H9 (cell line): ENCODE measurements around the gene ASB18. TPM values are rescaled to one million over a fixed set of nuclear protein-coding genes. Genes with fewer than 3 reads are reported as not detected.
A peak's percentile ranks its signal among the peaks of the same experiment; 100 is the strongest.

Experiments
- DNase-seq: peaks from one replicate; pipeline ENCODE4 v3.0.0-alpha.2; 2017
- H2AFZ ChIP-seq: one replicate; pipeline ENCODE4 v1.6.1; 2013; ENCODE audit warnings: mild to moderate bottlenecking, low read length, control low read depth, moderate library complexity
- H2AK5ac ChIP-seq: 2 replicates; pipeline ENCODE4 v1.6.1; 2013; ENCODE audit warnings: low read length, control low read depth, mixed read lengths; ENCODE audit not compliant: insufficient read length
- H2BK120ac ChIP-seq: one replicate; pipeline ENCODE4 v1.6.1; 2013; ENCODE audit warnings: low read depth, mild to moderate bottlenecking, low read length, control low read depth, inconsistent platforms; ENCODE audit not compliant: poor library complexity, severe bottlenecking
- H2BK12ac ChIP-seq: 2 replicates; pipeline ENCODE4 v1.6.1; 2013; ENCODE audit warnings: low read length, control low read depth, mixed read lengths, low read depth; ENCODE audit not compliant: insufficient read length
- H2BK15ac ChIP-seq: 2 replicates; pipeline ENCODE4 v1.6.1; 2013; ENCODE audit warnings: low read depth, low read length, control low read depth
- H2BK20ac ChIP-seq: one replicate; pipeline ENCODE4 v1.6.1; 2013; ENCODE audit warnings: low read depth, mild to moderate bottlenecking, low read length, control low read depth, inconsistent platforms; ENCODE audit not compliant: poor library complexity, severe bottlenecking
- H2BK5ac ChIP-seq: 2 replicates; pipeline ENCODE4 v1.6.1; 2013; ENCODE audit warnings: low read length, control low read depth, mixed read lengths; ENCODE audit not compliant: insufficient read length
- H3K14ac ChIP-seq: 2 replicates; pipeline ENCODE4 v1.6.1; 2013; ENCODE audit warnings: low read length, control low read depth; ENCODE audit not compliant: insufficient read depth
- H3K18ac ChIP-seq: 2 replicates; pipeline ENCODE4 v1.6.1; 2013; ENCODE audit warnings: low read depth, mild to moderate bottlenecking, mixed read lengths, low read length, control low read depth; ENCODE audit not compliant: insufficient read length
- H3K23ac ChIP-seq: 2 replicates; pipeline ENCODE4 v1.6.1; 2013; ENCODE audit warnings: low read length, control low read depth, mixed read lengths, low read depth; ENCODE audit not compliant: insufficient read length
- H3K23me2 ChIP-seq: 2 replicates; pipeline ENCODE4 v1.6.1; 2013; ENCODE audit warnings: low read depth, mild to moderate bottlenecking, mixed read lengths, low read length, control low read depth; ENCODE audit not compliant: insufficient read length, poor library complexity, severe bottlenecking
- H3K27ac ChIP-seq: 2 replicates; pipeline ENCODE4 v1.5.1; 2013; ENCODE audit warnings: low read length, control low read depth, mixed read lengths, low read depth; ENCODE audit not compliant: insufficient read length
- H3K27me3 ChIP-seq: 2 replicates; pipeline ENCODE4 v1.6.1; 2013; ENCODE audit warnings: low read length, control low read depth, inconsistent platforms; ENCODE audit not compliant: insufficient read depth
- H3K4ac ChIP-seq: 2 replicates; pipeline ENCODE4 v1.6.1; 2013; ENCODE audit warnings: low read depth, mild to moderate bottlenecking, control low read depth, inconsistent platforms, low read length, moderate library complexity
- H3K4me1 ChIP-seq: 2 replicates; pipeline ENCODE4 v1.6.1; 2013; ENCODE audit warnings: low read length, control low read depth, inconsistent platforms; ENCODE audit not compliant: insufficient read depth
- H3K4me2 ChIP-seq: 2 replicates; pipeline ENCODE4 v1.6.1; 2013; ENCODE audit warnings: low read length, control low read depth, mixed read lengths; ENCODE audit not compliant: insufficient read length, insufficient read depth
- H3K56ac ChIP-seq: 2 replicates; pipeline ENCODE4 v1.6.1; 2013; ENCODE audit warnings: low read depth, mild to moderate bottlenecking, mixed read lengths, low read length, control low read depth; ENCODE audit not compliant: insufficient read length
- H3K79me1 ChIP-seq: 2 replicates; pipeline ENCODE4 v1.6.1; 2013; ENCODE audit warnings: low read depth, mild to moderate bottlenecking, moderate library complexity, low read length, control low read depth, inconsistent platforms; ENCODE audit not compliant: insufficient read depth, poor library complexity, severe bottlenecking
- H3K79me2 ChIP-seq: 2 replicates; pipeline ENCODE4 v1.6.1; 2013; ENCODE audit warnings: low read length, control low read depth, inconsistent platforms; ENCODE audit not compliant: insufficient read depth
- H3K9ac ChIP-seq: 2 replicates; pipeline ENCODE4 v1.6.1; 2013; ENCODE audit warnings: low read length, control low read depth, mixed read lengths; ENCODE audit not compliant: insufficient read length; ENCODE audit errors: extremely low read depth
- H3K9me3 ChIP-seq: one replicate; pipeline ENCODE4 v1.6.1; 2013; ENCODE audit warnings: low read depth, low read length, inconsistent platforms; ENCODE audit not compliant: control insufficient read depth
- H3T11ph ChIP-seq: one replicate; pipeline ENCODE4 v1.6.1; 2013; ENCODE audit warnings: mild to moderate bottlenecking, low read length, control low read depth, inconsistent platforms
- H4K20me1 ChIP-seq: one replicate; pipeline ENCODE4 v1.6.1; 2013; ENCODE audit not compliant: control insufficient read depth, insufficient read length, insufficient read depth
- H4K5ac ChIP-seq: 2 replicates; pipeline ENCODE4 v1.6.1; 2013; ENCODE audit warnings: low read depth, mild to moderate bottlenecking, mixed read lengths, low read length, control low read depth; ENCODE audit not compliant: insufficient read length
- H4K8ac ChIP-seq: replicated peaks from 2 replicates; pipeline ENCODE4 v1.6.1; 2013; ENCODE audit warnings: low read length, control low read depth, mixed read lengths, low read depth; ENCODE audit not compliant: insufficient read length
- H4K91ac ChIP-seq: 2 replicates; pipeline ENCODE4 v1.6.1; 2013; ENCODE audit warnings: low read depth, mild to moderate bottlenecking, moderate library complexity, mixed read lengths, low read length, control low read depth; ENCODE audit not compliant: insufficient read length
- H3K27ac Mint-ChIP-seq, 3 experiments: 2 replicates in 2 of 3; 3 replicates in 1 of 3; pipeline ENCODE4 v1.8.0; 2020 to 2021; ENCODE audit warnings: mixed read lengths in 3 of 3, mild to moderate bottlenecking in 1 of 3, moderate library complexity in 1 of 3
- H3K27me3 Mint-ChIP-seq: 2 replicates; pipeline ENCODE4 v1.8.0; 2021; ENCODE audit warnings: low read depth, mild to moderate bottlenecking, moderate library complexity, mixed read lengths
- H3K36me3 Mint-ChIP-seq, 3 experiments: 2 replicates in 2 of 3; 3 replicates in 1 of 3; pipeline ENCODE4 v1.8.0; 2020 to 2021; ENCODE audit warnings: low read depth in 3 of 3, mixed read lengths in 3 of 3; ENCODE audit not compliant: insufficient read depth in 1 of 3
- H3K4me1 Mint-ChIP-seq, 2 experiments: 2 replicates each; pipeline ENCODE4 v1.8.0; 2020; ENCODE audit warnings: mixed read lengths in 2 of 2
- H3K4me3 Mint-ChIP-seq, 2 experiments: 2 replicates in 1 of 2; 3 replicates in 1 of 2; pipeline ENCODE4 v1.8.0; 2020 to 2021; ENCODE audit warnings: mild to moderate bottlenecking in 2 of 2, mixed read lengths in 2 of 2, moderate library complexity in 1 of 2
- H3K9me3 Mint-ChIP-seq, 2 experiments: 2 replicates in 1 of 2; 3 replicates in 1 of 2; pipeline ENCODE4 v1.8.0; 2020; ENCODE audit warnings: mild to moderate bottlenecking in 2 of 2, mixed read lengths in 2 of 2, moderate library complexity in 1 of 2
- CTCF ChIP-seq: fragments of 200-600 bp; sonication (generic); conservative IDR thresholded peaks from 3 replicates; pipeline ENCODE4 v1.8.0; 2021; ENCODE audit warnings: antibody characterized with exemption, mild to moderate bottlenecking
- WGBS: extraction: QIAGEN DNeasy Blood & Tissue Kit; methylation state at CpG from one replicate; pipeline ENCODE4 v1.1.7; 2013; ENCODE audit warnings: missing lambda C conversion rate, low lambda C conversion rate, mixed read lengths; ENCODE audit not compliant: insufficient read length; ENCODE audit errors: extremely low coverage; 5-methylcytosine and 5-hydroxymethylcytosine counted together
- total RNA-seq: library from RNA; stranded (reverse); gene quantifications from 2 replicates; pipeline ENCODE4 v1.2.1, GENCODE V29; 2021

ASB18 gene
- total RNA-seq, 1 experiment from 2014 or later, result not detected

- no peak overlapping the region for H3K27ac ChIP-seq
- no peak overlapping the region for H2AFZ ChIP-seq
- Mint-ChIP-seq H3K4me3 (no peak overlapping the region), H3K27ac (no peak overlapping the region), H3K4me1 (peaks cover 31 to 37% of the 10 kb centered on the region in 2 experiments), H3K36me3 (peaks cover 0 to 4% (median 0%) of the 10 kb centered on the region in 3 experiments; a peak in 1 of 7 replicates), H3K27me3 (peaks cover 75% of the 10 kb centered on the region), H3K9me3 (peaks cover 0 to 3% of the 10 kb centered on the region in 2 experiments; a peak in 3 of 5 replicates)
- no peak overlapping the region for H2AK5ac ChIP-seq
- no peak for TF ChIP-seq CTCF
- H3K4ac ChIP-seq, result no peak overlapping the region
- H3K4me2 ChIP-seq, result no peak overlapping the region
- H3K23me2 ChIP-seq, result peaks cover 3% of the 10 kb centered on the region
- no peaks in the 10 kb centered on the region for H3K79me1 ChIP-seq
- no peak for DNase-seq
- H3K23ac ChIP-seq, result no peak overlapping the region
- no peak overlapping the region for H3K9ac ChIP-seq
- H3K79me2 ChIP-seq, result no peaks in the 10 kb centered on the region
- no peaks in the 10 kb centered on the region; the same call in 1 of the 2 replicates for H3K4me1 ChIP-seq
- no peak overlapping the region for H3K56ac ChIP-seq
- H4K5ac ChIP-seq, result no peak overlapping the region
- H4K20me1 ChIP-seq, result peaks cover 4% of the 10 kb centered on the region
- peak overlapping the region; percentile 53; the same call in 1 of the 2 replicates for H3K14ac ChIP-seq
- no peaks in the 10 kb centered on the region for H3K9me3 ChIP-seq
- no peak overlapping the region for H4K8ac ChIP-seq
- no peak overlapping the region for H2BK120ac ChIP-seq
- WGBS, result no CpG with 5 or more reads among the region's 6 CpGs
- no peak overlapping the region for H2BK12ac ChIP-seq
- no peak overlapping the region for H2BK15ac ChIP-seq
- no peak overlapping the region for H3T11ph ChIP-seq
- no peak overlapping the region for H2BK5ac ChIP-seq
- no peak overlapping the region for H4K91ac ChIP-seq
- H3K18ac ChIP-seq, result no peak overlapping the region
- H3K27me3 ChIP-seq, result peaks cover 20% of the 10 kb centered on the region
- no peak overlapping the region for H2BK20ac ChIP-seq
Observed at GRCh38 chr2:236238751-236239150, 25.5 kb downstream of the ASB18 start.
